ENCODE data around the gene TRAPPC2L. TPM values are rescaled to one million over a fixed set of nuclear protein-coding genes. Genes with fewer than 3 reads are reported as not detected.

Gene TRAPPC2L
- total RNA-seq, 1 experiment from 2014 or later, result 94.1 TPM

GRCh38 chr16:88875703-88876234 is 18.8 kb downstream of the TRAPPC2L start (continued):
- TF ChIP-seq EZH2 (IDR thresholded peaks at IDR 0.05) (no peak), JUND (IDR thresholded peaks at IDR 0.05) (no peak)

GRCh38 chr16:88876942-88877526 is 20.1 kb downstream of the TRAPPC2L start:
- ChIA-PET CTCF (no interaction called here), POLR2A (interaction anchor here (0.5 kb wide), 1 partner anchor 370 kb away, joined by 3 read pairs; no protein-coding TSS in a partner anchor)

More at GRCh38 chr16:88876942-88877526, 20.1 kb downstream of the TRAPPC2L start:
- Histone ChIP-seq H3K36me3 (ENCODE audit: control insufficient read depth in 1 of 2, insufficient read depth in 2 of 2, low read length in 2 of 2) (no peaks in the 10 kb centered on the region), H3K4me2 (ENCODE audit: low read length) (no peak overlapping the region), H2AFZ (ENCODE audit: low read depth, low read length, poor library complexity, severe bottlenecking) (no peak overlapping the region), H3K4me1 (ENCODE audit: control insufficient read depth in 1 of 2, insufficient read depth in 2 of 2, low read length in 2 of 2) (peaks cover 0 to under 1% of the 10 kb centered on the region in 2 experiments; a peak in 1 of 4 replicates), H3K4me3 (replicated peaks in 1 of 2; ENCODE audit: low read depth in 1 of 2, low read length in 2 of 2) (no peak overlapping the region), H3K79me2 (ENCODE audit: insufficient read depth, low read length) (no peaks in the 10 kb centered on the region), H3K9me3 (ENCODE audit: control insufficient read depth in 1 of 2, insufficient read depth in 1 of 2, low read depth in 1 of 2, low read length in 2 of 2) (no peaks in the 10 kb centered on the region), H3K27me3 (ENCODE audit: insufficient read depth, low read length) (no peaks in the 10 kb centered on the region), H4K20me1 (ENCODE audit: insufficient read depth) (no peaks in the 10 kb centered on the region), H3K9me2 (ENCODE audit: insufficient read depth) (no peaks in the 10 kb centered on the region), H3K9ac (ENCODE audit: low read length) (no peak overlapping the region), H3K27ac (ENCODE audit: low read depth, low read length) (no peak overlapping the region)
- TF ChIP-seq YY1 (IDR thresholded peaks at IDR 0.05; ENCODE audit: extremely low read depth, insufficient replicate concordance, low read depth, low read length) (no peak), MAX (IDR thresholded peaks at IDR 0.05) (no peak), CBX3 (IDR thresholded peaks at IDR 0.05; ENCODE audit: low read depth) (no peak), SIN3A (IDR thresholded peaks at IDR 0.05; ENCODE audit: low read depth) (no peak), CTCF (IDR thresholded peaks at IDR 0.05 in 2 of 3, conservative IDR thresholded peaks at IDR 0.05 in 1 of 3; ENCODE audit: borderline replicate concordance in 1 of 3, insufficient read depth in 1 of 3, low read depth in 2 of 3, low read length in 2 of 3) (no peak), ZBTB33 (IDR thresholded peaks at IDR 0.05; ENCODE audit: extremely low read depth, insufficient replicate concordance, low read length) (no peak), SRF (IDR thresholded peaks at IDR 0.05; ENCODE audit: low read depth) (no peak), JUND (IDR thresholded peaks at IDR 0.05) (no peak), ATF3 (IDR thresholded peaks at IDR 0.05) (no peak), EZH2 (IDR thresholded peaks at IDR 0.05) (no peak), SP1 (IDR thresholded peaks at IDR 0.05; ENCODE audit: low read depth) (no peak), REST (IDR thresholded peaks at IDR 0.05; ENCODE audit: low read depth) (no peak)
- RAD21 ChIA-PET (ENCODE audit: low non-redundant PET in 1 of 2, low total read pairs in 2 of 2, uncharacterized antibody in 2 of 2, unreplicated experiment in 2 of 2), result no interaction called here
- no TSS peak for BruUV-seq (replicated peaks)
- DNase-seq (ENCODE audit: low read depth, low spot score) (no peak), ATAC-seq (no peak)
- intact Hi-C loops (cut with micrococcal nuclease), result no loop called here

All from HCT116 (cell line).